ENCODE results near the gene OR4D1. TPM values are rescaled to one million over a fixed set of nuclear protein-coding genes. Genes with fewer than 3 reads are reported as not detected.
A peak's percentile ranks its signal among the peaks of the same experiment; 100 is the strongest.

Gene OR4D1
- total and polyA plus RNA-seq, 2 of the 13 experiments (the other 11 are each of a cell fraction or from before 2014, with no cell fraction given) = not detected

- peak; percentile 46; the same call in 1 of the 2 replicates for TF ChIP-seq MYPOP (CRISPR knock-in tag; IDR thresholded peaks at IDR 0.05)
- TF ChIP-seq, protein P1, sequence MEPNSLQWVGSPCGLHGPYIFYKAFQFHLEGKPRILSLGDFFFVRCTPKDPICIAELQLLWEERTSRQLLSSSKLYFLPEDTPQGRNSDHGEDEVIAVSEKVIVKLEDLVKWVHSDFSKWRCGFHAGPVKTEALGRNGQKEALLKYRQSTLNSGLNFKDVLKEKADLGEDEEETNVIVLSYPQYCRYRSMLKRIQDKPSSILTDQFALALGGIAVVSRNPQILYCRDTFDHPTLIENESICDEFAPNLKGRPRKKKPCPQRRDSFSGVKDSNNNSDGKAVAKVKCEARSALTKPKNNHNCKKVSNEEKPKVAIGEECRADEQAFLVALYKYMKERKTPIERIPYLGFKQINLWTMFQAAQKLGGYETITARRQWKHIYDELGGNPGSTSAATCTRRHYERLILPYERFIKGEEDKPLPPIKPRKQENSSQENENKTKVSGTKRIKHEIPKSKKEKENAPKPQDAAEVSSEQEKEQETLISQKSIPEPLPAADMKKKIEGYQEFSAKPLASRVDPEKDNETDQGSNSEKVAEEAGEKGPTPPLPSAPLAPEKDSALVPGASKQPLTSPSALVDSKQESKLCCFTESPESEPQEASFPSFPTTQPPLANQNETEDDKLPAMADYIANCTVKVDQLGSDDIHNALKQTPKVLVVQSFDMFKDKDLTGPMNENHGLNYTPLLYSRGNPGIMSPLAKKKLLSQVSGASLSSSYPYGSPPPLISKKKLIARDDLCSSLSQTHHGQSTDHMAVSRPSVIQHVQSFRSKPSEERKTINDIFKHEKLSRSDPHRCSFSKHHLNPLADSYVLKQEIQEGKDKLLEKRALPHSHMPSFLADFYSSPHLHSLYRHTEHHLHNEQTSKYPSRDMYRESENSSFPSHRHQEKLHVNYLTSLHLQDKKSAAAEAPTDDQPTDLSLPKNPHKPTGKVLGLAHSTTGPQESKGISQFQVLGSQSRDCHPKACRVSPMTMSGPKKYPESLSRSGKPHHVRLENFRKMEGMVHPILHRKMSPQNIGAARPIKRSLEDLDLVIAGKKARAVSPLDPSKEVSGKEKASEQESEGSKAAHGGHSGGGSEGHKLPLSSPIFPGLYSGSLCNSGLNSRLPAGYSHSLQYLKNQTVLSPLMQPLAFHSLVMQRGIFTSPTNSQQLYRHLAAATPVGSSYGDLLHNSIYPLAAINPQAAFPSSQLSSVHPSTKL (CRISPR knock-in tag; IDR thresholded peaks at IDR 0.05) = peak; percentile 54; the same call in 1 of the 2 replicates
- TF ChIP-seq REST (IDR thresholded peaks at IDR 0.05; ENCODE audit: borderline replicate concordance in 1 of 2, low read depth in 1 of 2, low read length in 2 of 2) = peak in 1 of 2 experiments; percentile 98
- peak; percentile 45; the same call in 1 of the 2 replicates for TF ChIP-seq HDAC1 (CRISPR knock-in tag; IDR thresholded peaks at IDR 0.05)
- peak; percentile 20; the same call in 1 of the 2 replicates for TF ChIP-seq SMYD3 (CRISPR knock-in tag; IDR thresholded peaks at IDR 0.05)
- peak; percentile 88 for TF ChIP-seq NKX3-1 (CRISPR knock-in tag; IDR thresholded peaks at IDR 0.05)
- TF ChIP-seq ZNF382 (CRISPR knock-in tag; IDR thresholded peaks at IDR 0.05; ENCODE audit: borderline replicate concordance) = no peak
- TF ChIP-seq IRF2 (CRISPR knock-in tag; IDR thresholded peaks at IDR 0.05) = peak; percentile 72
- TF ChIP-seq SETDB1 (CRISPR knock-in tag; IDR thresholded peaks at IDR 0.05; ENCODE audit: borderline replicate concordance) = no peak
- 0 out of 2 replicates have a peak, but pooled peaks have one; percentile 47 for TF ChIP-seq ZNF230 (CRISPR knock-in tag; IDR thresholded peaks at IDR 0.05)
- TF ChIP-seq, protein P2, sequence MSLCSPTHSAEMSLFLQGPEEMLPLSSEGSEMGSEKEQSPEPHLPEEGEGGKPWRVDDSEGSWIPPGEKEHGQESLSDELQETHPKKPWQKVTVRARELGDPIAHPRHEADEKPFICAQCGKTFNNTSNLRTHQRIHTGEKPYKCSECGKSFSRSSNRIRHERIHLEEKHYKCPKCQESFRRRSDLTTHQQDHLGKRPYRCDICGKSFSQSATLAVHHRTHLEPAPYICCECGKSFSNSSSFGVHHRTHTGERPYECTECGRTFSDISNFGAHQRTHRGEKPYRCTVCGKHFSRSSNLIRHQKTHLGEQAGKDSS (CRISPR knock-in tag; IDR thresholded peaks at IDR 0.05; ENCODE audit: borderline replicate concordance, low read depth) = no peak
- TF ChIP-seq ZNF232 (CRISPR knock-in tag; IDR thresholded peaks at IDR 0.05; ENCODE audit: borderline replicate concordance) = peak; percentile 80; the same call in 1 of the 2 replicates
- no peak for TF ChIP-seq THYN1 (CRISPR knock-in tag; IDR thresholded peaks at IDR 0.05; ENCODE audit: borderline replicate concordance, low read depth)
- peak; percentile 82 for TF ChIP-seq MIXL1 (CRISPR knock-in tag; IDR thresholded peaks at IDR 0.05)
- TF ChIP-seq ZNF670 (CRISPR knock-in tag; IDR thresholded peaks at IDR 0.05; ENCODE audit: borderline replicate concordance) = no peak
- peak; percentile 50; the same call in 1 of the 2 replicates for TF ChIP-seq ZNF644 (CRISPR knock-in tag; IDR thresholded peaks at IDR 0.05; ENCODE audit: low read depth)
- no peak for TF ChIP-seq NR2F6 (IDR thresholded peaks at IDR 0.05)
- TF ChIP-seq NR2F6 (CRISPR knock-in tag; IDR thresholded peaks at IDR 0.05) = peak; percentile 47; the same call in 1 of the 2 replicates
- TF ChIP-seq HMG20B (CRISPR knock-in tag; conservative IDR thresholded peaks at IDR 0.05) = no peak
- TF ChIP-seq TEF (CRISPR knock-in tag; IDR thresholded peaks at IDR 0.05) = 0 out of 2 replicates have a peak, but pooled peaks have one; percentile 45
Measured at GRCh38 chr17:58120195-58120822, 27.9 kb upstream of the OR4D1 start (continued).

Data from HepG2 (cell line).